GM18867 (cell line): ENCODE data around the gene SETD7.

Experiments used
- ATAC-seq: cut with Tn5 transposase; IDR thresholded peaks from one replicate; pipeline ENCODE4 v1.9.1; 2021; ENCODE audit warnings: mild to moderate bottlenecking, moderate library complexity; ENCODE audit not compliant: unreplicated experiment

SETD7 gene

GRCh38 chr4:139514382-139515059, 41.5 kb downstream of the SETD7 start:
- no peak for ATAC-seq

GRCh38 chr4:139511320-139511719, 44.7 kb downstream of the SETD7 start:
- ATAC-seq, result no peak

- no peak for ATAC-seq
Observed at GRCh38 chr4:139509727-139510410, 46.1 kb downstream of the SETD7 start.

- no peak for ATAC-seq
Observed at GRCh38 chr4:139508581-139509237, 47.3 kb downstream of the SETD7 start.

- ATAC-seq, result no peak
Observed at GRCh38 chr4:139506774-139507173, 49.2 kb downstream of the SETD7 start.

- ATAC-seq, result no peak
Observed at GRCh38 chr4:139503622-139504166, 52.3 kb downstream of the SETD7 start.

- no peak for ATAC-seq
Observed at GRCh38 chr4:139501927-139502899, 53.8 kb downstream of the SETD7 start.

- no peak for ATAC-seq
Observed at GRCh38 chr4:139501527-139501926, 54.5 kb downstream of the SETD7 start.

GRCh38 chr4:139501117-139501516, 54.9 kb downstream of the SETD7 start:
- no peak for ATAC-seq

GRCh38 chr4:139499186-139499585, 56.8 kb downstream of the SETD7 start:
- ATAC-seq, result no peak

- no peak for ATAC-seq
Observed at GRCh38 chr4:139493176-139493575, 62.8 kb downstream of the SETD7 start.

GRCh38 chr4:139492429-139492828, 63.6 kb downstream of the SETD7 start:
- no peak for ATAC-seq

GRCh38 chr4:139489638-139490037, 66.4 kb downstream of the SETD7 start:
- ATAC-seq, result no peak

GRCh38 chr4:139488442-139488841, 67.6 kb downstream of the SETD7 start:
- no peak for ATAC-seq

- ATAC-seq, result no peak
Observed at GRCh38 chr4:139484783-139485311, 71.2 kb downstream of the SETD7 start.

GRCh38 chr4:139483000-139483399, 73.0 kb downstream of the SETD7 start:
- ATAC-seq, result no peak

GRCh38 chr4:139481465-139481864, 74.6 kb downstream of the SETD7 start:
- ATAC-seq, result no peak

- no peak for ATAC-seq
Observed at GRCh38 chr4:139476363-139476762, 79.7 kb downstream of the SETD7 start.

- no peak for ATAC-seq
Observed at GRCh38 chr4:139472852-139473251, 83.2 kb downstream of the SETD7 start.

GRCh38 chr4:139470997-139471665, 84.9 kb downstream of the SETD7 start:
- ATAC-seq, result no peak
